H1 (cell line): ENCODE data around the gene ST3GAL3. TPM values are rescaled to one million over a fixed set of nuclear protein-coding genes. Genes with fewer than 3 reads are reported as not detected.

Experiments used
- ATF2 ChIP-seq: IDR thresholded peaks from 2 replicates; pipeline ENCODE4 v1.6.1; 2012; ENCODE audit warnings: low read length, inconsistent platforms
- CHD7 ChIP-seq: fragments of 300-600 bp; sonication (generic); IDR thresholded peaks from 2 replicates; pipeline ENCODE4 v1.7.1; 2012; ENCODE audit warnings: low read length, moderate library complexity, mild to moderate bottlenecking, inconsistent platforms; ENCODE audit not compliant: insufficient replicate concordance
- EP300 ChIP-seq, 2 experiments: IDR thresholded peaks; 1 replicate in 1 of 2; 2 replicates in 1 of 2; pipeline ENCODE4 v1.6.1; 2011 to 2012; ENCODE audit warnings: low read depth in 2 of 2, low read length in 2 of 2, mild to moderate bottlenecking in 2 of 2, borderline replicate concordance in 1 of 2, inconsistent platforms in 1 of 2, moderate library complexity in 1 of 2
- HDAC2 ChIP-seq, 2 experiments: fragments of 300-600 bp in 1 of 2; sonication (generic) in 1 of 2; IDR thresholded peaks; 2 replicates each; pipeline ENCODE4 v1.6.1; 2011 to 2012; ENCODE audit warnings: low read depth in 2 of 2, low read length in 2 of 2, mild to moderate bottlenecking in 2 of 2, moderate library complexity in 2 of 2, borderline replicate concordance in 1 of 2, inconsistent platforms in 1 of 2
- POU5F1 ChIP-seq: IDR thresholded peaks from 2 replicates; pipeline ENCODE4 v1.6.1; 2011; ENCODE audit warnings: low read depth, mild to moderate bottlenecking, low read length, moderate library complexity
- SIN3A ChIP-seq, 2 experiments: IDR thresholded peaks in 1 of 2; conservative IDR thresholded peaks in 1 of 2; 2 replicates each; pipeline ENCODE4 v1.6.1; 2011 to 2012; ENCODE audit warnings: low read length in 2 of 2, improper control_type of control experiment in 1 of 2, low read depth in 1 of 2, mild to moderate bottlenecking in 1 of 2
- SIX5 ChIP-seq: IDR thresholded peaks from 2 replicates; pipeline ENCODE4 v1.6.1; 2011; ENCODE audit warnings: mild to moderate bottlenecking, low read depth, low read length
- polyA plus RNA-seq, 7 experiments: library from polyadenylated mRNA; depleted of rRNA in 3 of 7; stranded (reverse) in 5 of 7; unstranded in 2 of 7; fragments of >200 nt in 5 of 7; fragments of 200-250 nt in 2 of 7; gene quantifications; 1 replicate in 5 of 7; 2 replicates in 1 of 7; 4 replicates in 1 of 7; pipeline versions ENCODE4 v1.2.1 to v1.2.3, GENCODE V29; 2011 to 2013; ENCODE audit warnings: missing spikeins in 2 of 7, mixed read lengths in 2 of 7
- total RNA-seq: library from RNA; stranded (reverse); fragmentation: NEBNext Ultra II Directional; extraction: Animal tissue kit (Norgen Biotek cat#: 25700); gene quantifications from 2 replicates; pipeline ENCODE4 v1.2.1, GENCODE V29; 2021

ST3GAL3 gene
- total and polyA plus RNA-seq, 2 of the 8 experiments (the other 6 are each of a cell fraction or from before 2014, with no cell fraction given), result 6.8 to 7.0 TPM

- TF ChIP-seq CHD7 (no peak), SIX5 (no peak), HDAC2 (IDR thresholded peaks at IDR 0.05; ENCODE audit: borderline replicate concordance in 1 of 2, low read depth in 2 of 2, low read length in 2 of 2) (no peak), POU5F1 (no peak), ATF2 (no peak), SIN3A (conservative IDR thresholded peaks at IDR 0.05 in 1 of 2, IDR thresholded peaks at IDR 0.05 in 1 of 2; ENCODE audit: low read depth in 1 of 2, low read length in 2 of 2) (no peak), EP300 (IDR thresholded peaks at IDR 0.05; ENCODE audit: borderline replicate concordance in 1 of 2, low read depth in 2 of 2, low read length in 2 of 2) (no peak)
Measured at GRCh38 chr1:43776043-43776761, 68.9 kb downstream of the ST3GAL3 start (continued).
